CD14-positive monocyte (primary cell): ENCODE results near the gene MYL12B. TPM values are rescaled to one million over a fixed set of nuclear protein-coding genes. Genes with fewer than 3 reads are reported as not detected.
A peak's percentile ranks its signal among the peaks of the same experiment; 100 is the strongest.

Experiments used
- DNase-seq, 3 donors: peaks; one replicate each; pipeline ENCODE4 v3.0.0-alpha.2; 2011 to 2022
- H2AFZ ChIP-seq: 2 replicates; pipeline ENCODE4 v1.6.0; 2012; ENCODE audit warnings: mild to moderate bottlenecking, low read depth, low read length, inconsistent platforms; ENCODE audit not compliant: insufficient read depth, poor library complexity, severe bottlenecking
- H3K27ac ChIP-seq, 2 donors: 1 replicate in 1 of 2; 2 replicates in 1 of 2; pipeline ENCODE4 v1.5.1; 2012 to 2013; ENCODE audit warnings: low read length in 2 of 2, control low read depth in 1 of 2, inconsistent platforms in 1 of 2, low read depth in 1 of 2, mild to moderate bottlenecking in 1 of 2
- H3K27me3 ChIP-seq, 2 donors: one replicate each; pipeline versions ENCODE4 v1.6.0 to v1.6.1; 2011 to 2013; ENCODE audit warnings: low read length in 2 of 2; ENCODE audit not compliant: control insufficient read depth in 2 of 2, insufficient read depth in 2 of 2
- H3K36me3 ChIP-seq, 2 donors: replicated peaks in 1 of 2; 1 replicate in 1 of 2; 2 replicates in 1 of 2; pipeline versions ENCODE4 v1.5.1 to v1.6.1; 2012 to 2013; ENCODE audit warnings: low read length in 2 of 2, control low read depth in 1 of 2, inconsistent platforms in 1 of 2, mild to moderate bottlenecking in 1 of 2; ENCODE audit not compliant: insufficient read depth in 2 of 2, control insufficient read depth in 1 of 2
- H3K4me1 ChIP-seq, 2 donors: 1 replicate in 1 of 2; 2 replicates in 1 of 2; pipeline versions ENCODE4 v1.5.1 to v1.6.1; 2012 to 2013; ENCODE audit warnings: low read length in 2 of 2, control low read depth in 1 of 2, inconsistent platforms in 1 of 2, mild to moderate bottlenecking in 1 of 2, moderate library complexity in 1 of 2; ENCODE audit not compliant: insufficient read depth in 2 of 2, control insufficient read depth in 1 of 2
- H3K4me2 ChIP-seq: replicated peaks from 2 replicates; pipeline ENCODE3; 2012; ENCODE audit warnings: low read length, moderate library complexity, mild to moderate bottlenecking; ENCODE audit not compliant: poor library complexity, severe bottlenecking; ENCODE audit errors: extremely low read depth
- H3K4me3 ChIP-seq, 3 experiments: fragments of 200-600 bp in 1 of 3; sonication (generic) in 1 of 3; replicated peaks in 1 of 3; 1 replicate in 2 of 3; 2 replicates in 1 of 3; pipeline ENCODE4 v1.5.1; 2011 to 2013; ENCODE audit warnings: low read length in 3 of 3, mild to moderate bottlenecking in 3 of 3, control low read depth in 2 of 3, low read depth in 2 of 3, inconsistent platforms in 1 of 3, moderate library complexity in 1 of 3
- H3K79me2 ChIP-seq: 2 replicates; pipeline ENCODE4 v1.6.0; 2012; ENCODE audit warnings: mild to moderate bottlenecking, control low read depth, inconsistent platforms, low read length, moderate library complexity; ENCODE audit not compliant: insufficient read depth
- H3K9ac ChIP-seq: 2 replicates; pipeline ENCODE4 v1.6.0; 2017; ENCODE audit warnings: low read length, mild to moderate bottlenecking; ENCODE audit not compliant: insufficient read depth, poor library complexity, severe bottlenecking
- H3K9me3 ChIP-seq, 2 donors: replicated peaks in 1 of 2; 1 replicate in 1 of 2; 2 replicates in 1 of 2; pipeline versions ENCODE4 v1.5.1 to v1.6.1; 2012 to 2013; ENCODE audit warnings: low read length in 2 of 2, control low read depth in 1 of 2; ENCODE audit not compliant: control insufficient read depth in 1 of 2, insufficient read depth in 1 of 2
- H4K20me1 ChIP-seq: 2 replicates; pipeline ENCODE4 v1.6.0; 2012; ENCODE audit warnings: mild to moderate bottlenecking, low read length, control low read depth, moderate library complexity; ENCODE audit not compliant: insufficient read depth
- H3K27ac Mint-ChIP-seq, 7 donors: one replicate each; pipeline ENCODE4 v1.8.0; 2020; ENCODE audit warnings: mild to moderate bottlenecking in 7 of 7, mixed read lengths in 7 of 7, moderate library complexity in 6 of 7, inconsistent platforms in 2 of 7
- H3K27me3 Mint-ChIP-seq, 3 donors: one replicate each; pipeline ENCODE4 v1.8.0; 2021 to 2022; ENCODE audit warnings: low read depth in 3 of 3, mild to moderate bottlenecking in 3 of 3, mixed read lengths in 3 of 3, moderate library complexity in 3 of 3, inconsistent platforms in 1 of 3
- H3K36me3 Mint-ChIP-seq, 2 donors: one replicate each; pipeline ENCODE4 v1.8.0; 2020; ENCODE audit warnings: mixed read lengths in 2 of 2, inconsistent platforms in 1 of 2, mild to moderate bottlenecking in 1 of 2
- H3K4me1 Mint-ChIP-seq: one replicate; pipeline ENCODE4 v1.8.0; 2020; ENCODE audit warnings: mild to moderate bottlenecking, mixed read lengths
- H3K4me3 Mint-ChIP-seq, 2 donors: one replicate each; pipeline ENCODE4 v1.8.0; 2020; ENCODE audit warnings: mild to moderate bottlenecking in 2 of 2, mixed read lengths in 2 of 2, moderate library complexity in 1 of 2
- H3K9me3 Mint-ChIP-seq, 7 donors: one replicate each; pipeline ENCODE4 v1.8.0; 2020 to 2022; ENCODE audit warnings: mixed read lengths in 7 of 7, mild to moderate bottlenecking in 6 of 7, moderate library complexity in 6 of 7, inconsistent platforms in 2 of 7
- CTCF ChIP-seq: fragments of 200-600 bp; IDR thresholded peaks from one replicate; pipeline ENCODE4 v1.8.0; 2022; ENCODE audit warnings: antibody characterized with exemption, mild to moderate bottlenecking
- WGBS: methylation state at CpG from one replicate; pipeline ENCODE4 v1.1.5; 2013; ENCODE audit warnings: missing lambda C conversion rate; ENCODE audit not compliant: insufficient coverage; 5-methylcytosine and 5-hydroxymethylcytosine counted together
- intact Hi-C, 2 donors: fragments of 100-400 bp; cut with micrococcal nuclease; formaldehyde crosslinking; loops; one replicate each; pipeline versions ENCODE4 v1.15.0 to v1.15.1; 2023
- polyA plus RNA-seq, 3 donors: library from polyadenylated mRNA; depleted of rRNA in 1 of 3; unstranded in 2 of 3; stranded (reverse) in 1 of 3; fragments of 300-500 nt in 2 of 3; fragments of >200 nt in 1 of 3; fragmentation: Illumina TruSeq in 2 of 3; gene quantifications; 1 replicate in 2 of 3; 2 replicates in 1 of 3; pipeline ENCODE4 v1.2.3, GENCODE V29; 2012 to 2021

Gene MYL12B
- polyA plus RNA-seq, 3 donors: 295 to 814 (median 727) TPM

GRCh38 chr18:3251249-3251962, 10.5 kb upstream of the MYL12B start:
- H3K4me2 ChIP-seq: peak overlapping the region; percentile 7
- H3K4me1 ChIP-seq: peaks cover 32 to 53% of the 10 kb centered on the region in 2 donors
- no peak for TF ChIP-seq CTCF
- H3K9me3 ChIP-seq: no peaks in the 10 kb centered on the region
- no peak overlapping the region for H3K9ac ChIP-seq
- no peak overlapping the region for H3K4me3 ChIP-seq
- H3K4me1 Mint-ChIP-seq: peaks cover 52% of the 10 kb centered on the region
- H3K9me3 Mint-ChIP-seq: peaks cover 0 to 2% (median 0%) of the 10 kb centered on the region in 7 donors
- no peak for DNase-seq
- peaks cover 41 to 43% of the 10 kb centered on the region in 2 donors for H3K36me3 ChIP-seq
- H2AFZ ChIP-seq: no peak overlapping the region
- H3K27me3 Mint-ChIP-seq: peaks cover 0 to 2% (median 0%) of the 10 kb centered on the region in 3 donors
- WGBS: no CpG with 5 or more reads among the region's 8 CpGs
- no peak overlapping the region for H3K4me3 Mint-ChIP-seq
- H3K27me3 ChIP-seq: no peaks in the 10 kb centered on the region
- peaks cover 82% of the 10 kb centered on the region for H4K20me1 ChIP-seq
- H3K27ac Mint-ChIP-seq: peak overlapping the region in 1 of 7 donors; percentile 54
- peaks cover 96% of the 10 kb centered on the region for H3K79me2 ChIP-seq
- H3K27ac ChIP-seq: peak overlapping the region in 1 of 2 donors; percentile 45
- intact Hi-C loops: no loop called here
- peaks cover 39 to 49% of the 10 kb centered on the region in 2 donors for H3K36me3 Mint-ChIP-seq

GRCh38 chr18:3251963-3252277, 10.0 kb upstream of the MYL12B start:
- no peak overlapping the region for H3K4me3 ChIP-seq
- peaks cover 32 to 53% of the 10 kb centered on the region in 2 donors for H3K4me1 ChIP-seq
- no peak overlapping the region for H3K4me2 ChIP-seq
- no peak for TF ChIP-seq CTCF
- no peak overlapping the region for H2AFZ ChIP-seq
- H4K20me1 ChIP-seq: peaks cover 88% of the 10 kb centered on the region
- Mint-ChIP-seq H3K4me3 (no peak overlapping the region), H3K36me3 (peaks cover 43 to 54% of the 10 kb centered on the region in 2 donors), H3K9me3 (peaks cover 0 to 2% (median 0%) of the 10 kb centered on the region in 7 donors), H3K4me1 (peaks cover 54% of the 10 kb centered on the region), H3K27ac (peak overlapping the region in 1 of 7 donors; percentile 54), H3K27me3 (peaks cover 0 to 2% (median 0%) of the 10 kb centered on the region in 3 donors)
- no peaks in the 10 kb centered on the region for H3K9me3 ChIP-seq
- H3K9ac ChIP-seq: no peak overlapping the region
- H3K27ac ChIP-seq: peak overlapping the region in 1 of 2 donors; percentile 45
- WGBS: no CpG with 5 or more reads among the region's 3 CpGs
- no peaks in the 10 kb centered on the region for H3K27me3 ChIP-seq
- peaks cover 46 to 48% of the 10 kb centered on the region in 2 donors for H3K36me3 ChIP-seq
- peaks cover 96% of the 10 kb centered on the region for H3K79me2 ChIP-seq
- intact Hi-C loops: no loop called here
- no peak for DNase-seq
